ENCODE results near the gene AMBRA1. TPM values are rescaled to one million over a fixed set of nuclear protein-coding genes. Genes with fewer than 3 reads are reported as not detected.

The AMBRA1 gene
- polyA plus RNA-seq, 2 of the 4 experiments (the other 2 are of a cell fraction): 11.5 to 13.4 TPM

- TF ChIP-seq ELK1 (IDR thresholded peaks at IDR 0.05; ENCODE audit: low read depth, low read length) (no peak), KDM1A (IDR thresholded peaks at IDR 0.05; ENCODE audit: low read depth) (no peak), E2F6 (IDR thresholded peaks at IDR 0.05; ENCODE audit: borderline replicate concordance, low read depth) (no peak), CHD2 (IDR thresholded peaks at IDR 0.05; ENCODE audit: low read length, partially characterized antibody) (no peak), TP53 (CRISPR knock-in tag; IDR thresholded peaks at IDR 0.05) (no peak)
Measured at GRCh38 chr11:46493791-46494190, 100.0 kb downstream of the AMBRA1 start (continued).

GRCh38 chr11:46492532-46492931, 101.3 kb downstream of the AMBRA1 start:
- TF ChIP-seq ESRRA (IDR thresholded peaks at IDR 0.05; ENCODE audit: borderline replicate concordance, low read length) (no peak), RCOR1 (IDR thresholded peaks at IDR 0.05; ENCODE audit: low read depth, low read length) (no peak), JUN (IDR thresholded peaks at IDR 0.05) (no peak)

GRCh38 chr11:46491661-46492330, 102.0 kb downstream of the AMBRA1 start:
- H3K4me2 ChIP-seq: no peak overlapping the region
- CTCF ChIA-PET: interaction anchor here (0.5 to 7.2 kb wide), 13 partner anchors 12 to 135 kb away, joined by 3 to 91 read pairs (median 5); partner anchors contain the start of genes ATG13, CHRM4 and HARBI1

More at GRCh38 chr11:46492532-46492931, 101.3 kb downstream of the AMBRA1 start:
- no peak overlapping the region for H3K27ac ChIP-seq
- ATAC-seq (no peak), FAIRE-seq (no peak), DNase-seq (ENCODE audit: low read depth in 1 of 2, low spot score in 1 of 2) (no peak)
- no peak overlapping the region for H3K4me2 ChIP-seq
- no peaks in the 10 kb centered on the region for H3K9me3 ChIP-seq
- ChIA-PET CTCF (interaction anchor here (0.7 to 7.2 kb wide), 8 partner anchors 11 to 125 kb away, joined by 3 to 91 read pairs (median 7); partner anchors contain the start of genes ATG13, CHRM4 and HARBI1), POLR2A (no interaction called here)
- 89% methylated on average over 11 of the region's 11 CpGs for WGBS (ENCODE audit: missing lambda C conversion rate)
- no peak overlapping the region for H3K4me3 ChIP-seq
- no peaks in the 10 kb centered on the region for H3K4me1 ChIP-seq

More at GRCh38 chr11:46491661-46492330, 102.0 kb downstream of the AMBRA1 start:
- DNase-seq (ENCODE audit: low read depth in 1 of 2, low spot score in 1 of 2) (no peak), FAIRE-seq (no peak), ATAC-seq (no peak)
- Histone ChIP-seq H3K4me1 (no peaks in the 10 kb centered on the region), H3K27ac (no peak overlapping the region), H3K4me3 (no peak overlapping the region), H3K9me3 (no peaks in the 10 kb centered on the region)
- TF ChIP-seq NPAS2 (CRISPR knock-in tag; IDR thresholded peaks at IDR 0.05; ENCODE audit: borderline replicate concordance) (no peak), CBX2 (IDR thresholded peaks at IDR 0.05; ENCODE audit: borderline replicate concordance, low read depth) (no peak), CHD2 (IDR thresholded peaks at IDR 0.05; ENCODE audit: low read length, partially characterized antibody) (no peak), SMC3 (IDR thresholded peaks at IDR 0.05) (no peak), HDAC2 (IDR thresholded peaks at IDR 0.05) (no peak), HEYL (CRISPR knock-in tag; IDR thresholded peaks at IDR 0.05) (no peak), CTCF (IDR thresholded peaks at IDR 0.05) (no peak), RNF2 (IDR thresholded peaks at IDR 0.05; ENCODE audit: borderline replicate concordance, low read depth) (no peak), USF2 (IDR thresholded peaks at IDR 0.05) (no peak), RFX5 (IDR thresholded peaks at IDR 0.05) (no peak), SREBF2 (IDR thresholded peaks at IDR 0.05) (no peak), ZFP36 (IDR thresholded peaks at IDR 0.05; ENCODE audit: borderline replicate concordance, partially characterized antibody) (no peak)
- POLR2A ChIA-PET: no interaction called here
- WGBS (ENCODE audit: missing lambda C conversion rate): 90% methylated on average over 4 of the region's 4 CpGs

Data from A549 (cell line).